GM19463 (cell line): ENCODE data around the gene CACNA1G.

ENCODE experiments used
- ATAC-seq: cut with Tn5 transposase; IDR thresholded peaks from one replicate; pipeline ENCODE4 v1.9.1; 2021; ENCODE audit warnings: mild to moderate bottlenecking, moderate library complexity; ENCODE audit not compliant: unreplicated experiment

CACNA1G gene

GRCh38 chr17:50642722-50643656 lies 82.5 kb downstream of the CACNA1G start:
- ATAC-seq: no peak

GRCh38 chr17:50645748-50646682 lies 85.5 kb downstream of the CACNA1G start:
- ATAC-seq: no peak

- no peak for ATAC-seq
Measured at GRCh38 chr17:50647187-50647586, 86.7 kb downstream of the CACNA1G start.

- ATAC-seq: no peak
Measured at GRCh38 chr17:50649042-50649908, 88.8 kb downstream of the CACNA1G start.

GRCh38 chr17:50651661-50652060 lies 91.1 kb downstream of the CACNA1G start:
- ATAC-seq: no peak

GRCh38 chr17:50653738-50654137 lies 93.2 kb downstream of the CACNA1G start:
- ATAC-seq: no peak

- no peak for ATAC-seq
Measured at GRCh38 chr17:50656509-50656908, 96.0 kb downstream of the CACNA1G start.

- ATAC-seq: no peak
Measured at GRCh38 chr17:50657054-50657453, 96.5 kb downstream of the CACNA1G start.

GRCh38 chr17:50657627-50658026 lies 97.1 kb downstream of the CACNA1G start:
- no peak for ATAC-seq

GRCh38 chr17:50658616-50659015 lies 98.1 kb downstream of the CACNA1G start:
- ATAC-seq: no peak

GRCh38 chr17:50659179-50659578 lies 98.7 kb downstream of the CACNA1G start:
- no peak for ATAC-seq

GRCh38 chr17:50660042-50660886 lies 99.7 kb downstream of the CACNA1G start:
- no peak for ATAC-seq

GRCh38 chr17:50660887-50661345 lies 100.4 kb downstream of the CACNA1G start:
- no peak for ATAC-seq

GRCh38 chr17:50661348-50661747 lies 100.8 kb downstream of the CACNA1G start:
- no peak for ATAC-seq

- ATAC-seq: no peak
Measured at GRCh38 chr17:50661795-50662391, 101.4 kb downstream of the CACNA1G start.

- no peak for ATAC-seq
Measured at GRCh38 chr17:50662632-50663225, 102.2 kb downstream of the CACNA1G start.

- no peak for ATAC-seq
Measured at GRCh38 chr17:50663812-50664374, 103.4 kb downstream of the CACNA1G start.

GRCh38 chr17:50664788-50665458 lies 104.4 kb downstream of the CACNA1G start:
- no peak for ATAC-seq
